HG03469 (cell line): ENCODE results near the gene AGBL5.

ENCODE experiments used
- ATAC-seq: cut with Tn5 transposase; IDR thresholded peaks from one replicate; pipeline ENCODE4 v1.9.1; 2021; ENCODE audit warnings: mild to moderate bottlenecking, moderate library complexity, moderate number of reproducible peaks; ENCODE audit not compliant: unreplicated experiment

The AGBL5 gene

GRCh38 chr2:27021253-27022049, 30.0 kb upstream of the AGBL5 start:
- ATAC-seq = no peak

- ATAC-seq = no peak
These were observed 27.7 kb upstream of the AGBL5 start for GRCh38 chr2:27023740-27024139.

GRCh38 chr2:27024188-27024587, 27.3 kb upstream of the AGBL5 start:
- no peak for ATAC-seq

- no peak for ATAC-seq
These were observed 26.7 kb upstream of the AGBL5 start for GRCh38 chr2:27024812-27025211.

GRCh38 chr2:27025281-27025800, 26.1 kb upstream of the AGBL5 start:
- ATAC-seq = no peak

- no peak for ATAC-seq
These were observed 25.3 kb upstream of the AGBL5 start for GRCh38 chr2:27025861-27026851.

- no peak for ATAC-seq
These were observed 24.2 kb upstream of the AGBL5 start for GRCh38 chr2:27027211-27027651.

GRCh38 chr2:27029051-27029450, 22.4 kb upstream of the AGBL5 start:
- no peak for ATAC-seq

GRCh38 chr2:27032495-27033252, 18.8 kb upstream of the AGBL5 start, which contains the start of gene TMEM214:
Gene TMEM214, plus strand, starts transcription at chr2:27032965. Its CDS starts 51 bp downstream, at chr2:27033016.
- ATAC-seq = peak; percentile 79

- no peak for ATAC-seq
These were observed 18.1 kb upstream of the AGBL5 start for GRCh38 chr2:27033253-27033852.

- no peak for ATAC-seq
These were observed 13.5 kb upstream of the AGBL5 start for GRCh38 chr2:27038012-27038411.

- no peak for ATAC-seq
These were observed 12.7 kb upstream of the AGBL5 start for GRCh38 chr2:27038631-27039339.

GRCh38 chr2:27039426-27039825, 12.0 kb upstream of the AGBL5 start:
- no peak for ATAC-seq

- ATAC-seq = no peak
These were observed 11.6 kb upstream of the AGBL5 start for GRCh38 chr2:27039871-27040270.

- no peak for ATAC-seq
These were observed 11.2 kb upstream of the AGBL5 start for GRCh38 chr2:27040282-27040681.

GRCh38 chr2:27041752-27042151, 9.7 kb upstream of the AGBL5 start:
- peak; percentile 6 for ATAC-seq

GRCh38 chr2:27042159-27042661, 9.3 kb upstream of the AGBL5 start:
- peak; percentile 67 for ATAC-seq

GRCh38 chr2:27042985-27043634, 8.4 kb upstream of the AGBL5 start:
- ATAC-seq = no peak
